ENCODE data around the gene PEDS1.
"Not testable (repeated sequence)": the region's sequence is repeated elsewhere in the genome, so short reads cannot be mapped to it uniquely, and the experiment has no call there.

Gene PEDS1

DNA sequence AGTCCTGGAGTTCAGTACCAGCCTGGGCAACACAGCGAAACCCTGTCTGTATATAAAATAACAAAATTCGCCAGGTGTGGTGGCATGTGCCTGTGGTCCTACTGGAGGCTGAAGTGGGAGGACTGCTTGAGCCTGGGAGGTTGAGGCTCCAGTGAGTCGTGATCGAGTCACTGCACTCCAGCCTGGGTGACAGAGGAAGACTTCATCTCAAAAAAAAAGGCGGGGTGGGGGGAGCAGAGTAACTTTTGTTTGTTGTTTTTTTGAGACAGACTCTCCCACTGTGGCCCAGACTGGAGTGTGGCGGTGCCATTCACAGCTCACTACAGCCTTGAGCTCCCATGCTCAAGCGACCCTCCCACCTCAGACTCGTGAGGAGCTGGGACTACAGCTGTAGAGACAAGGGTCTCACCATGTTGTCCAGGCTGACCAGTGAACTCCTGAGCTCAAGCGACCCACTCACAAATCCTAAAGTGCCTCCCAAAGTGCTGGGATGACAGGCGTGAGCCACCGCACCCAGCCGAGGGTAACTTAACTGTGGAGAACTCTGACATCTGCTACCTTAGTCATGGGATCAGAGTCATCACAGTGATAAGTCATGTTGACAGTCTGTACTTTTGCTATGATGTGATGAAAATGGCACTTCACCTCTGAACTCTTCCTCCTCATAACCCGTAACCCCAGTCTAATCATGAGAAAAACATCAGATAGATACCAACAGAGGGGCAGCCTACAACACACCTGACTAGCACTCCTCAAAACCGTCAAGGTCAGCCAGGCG lies 16.5 kb downstream of the PEDS1 start:
- no peak overlapping the region for H3K4me3 ChIP-seq (ENCODE audit: low read depth, low read length)
- TF ChIP-seq, protein P1, sequence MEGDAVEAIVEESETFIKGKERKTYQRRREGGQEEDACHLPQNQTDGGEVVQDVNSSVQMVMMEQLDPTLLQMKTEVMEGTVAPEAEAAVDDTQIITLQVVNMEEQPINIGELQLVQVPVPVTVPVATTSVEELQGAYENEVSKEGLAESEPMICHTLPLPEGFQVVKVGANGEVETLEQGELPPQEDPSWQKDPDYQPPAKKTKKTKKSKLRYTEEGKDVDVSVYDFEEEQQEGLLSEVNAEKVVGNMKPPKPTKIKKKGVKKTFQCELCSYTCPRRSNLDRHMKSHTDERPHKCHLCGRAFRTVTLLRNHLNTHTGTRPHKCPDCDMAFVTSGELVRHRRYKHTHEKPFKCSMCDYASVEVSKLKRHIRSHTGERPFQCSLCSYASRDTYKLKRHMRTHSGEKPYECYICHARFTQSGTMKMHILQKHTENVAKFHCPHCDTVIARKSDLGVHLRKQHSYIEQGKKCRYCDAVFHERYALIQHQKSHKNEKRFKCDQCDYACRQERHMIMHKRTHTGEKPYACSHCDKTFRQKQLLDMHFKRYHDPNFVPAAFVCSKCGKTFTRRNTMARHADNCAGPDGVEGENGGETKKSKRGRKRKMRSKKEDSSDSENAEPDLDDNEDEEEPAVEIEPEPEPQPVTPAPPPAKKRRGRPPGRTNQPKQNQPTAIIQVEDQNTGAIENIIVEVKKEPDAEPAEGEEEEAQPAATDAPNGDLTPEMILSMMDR (IDR thresholded peaks at IDR 0.05; ENCODE audit: low read depth, low read length): no peak

DNA sequence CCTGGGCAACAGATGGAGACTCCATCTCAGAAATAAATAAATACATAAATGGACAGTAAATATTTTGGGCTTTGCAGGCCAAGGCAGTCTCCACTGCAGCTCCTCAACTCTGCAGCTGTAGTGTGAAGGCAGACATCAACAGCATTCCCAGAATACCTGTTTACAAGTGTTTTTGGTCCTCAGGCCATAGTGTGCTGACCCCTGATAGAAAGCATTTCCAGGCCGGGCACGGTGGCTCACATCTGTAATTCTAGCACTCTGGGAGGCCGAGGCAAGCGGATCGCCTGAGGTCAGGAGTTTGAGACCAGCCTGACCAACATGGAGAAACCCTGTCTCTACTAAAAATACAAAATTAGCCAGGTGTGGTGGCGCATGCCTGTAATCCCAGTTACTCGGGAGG lies 18.4 kb downstream of the PEDS1 start:
- not testable (repeated sequence) for H3K4me3 ChIP-seq (ENCODE audit: low read depth, low read length)

DNA sequence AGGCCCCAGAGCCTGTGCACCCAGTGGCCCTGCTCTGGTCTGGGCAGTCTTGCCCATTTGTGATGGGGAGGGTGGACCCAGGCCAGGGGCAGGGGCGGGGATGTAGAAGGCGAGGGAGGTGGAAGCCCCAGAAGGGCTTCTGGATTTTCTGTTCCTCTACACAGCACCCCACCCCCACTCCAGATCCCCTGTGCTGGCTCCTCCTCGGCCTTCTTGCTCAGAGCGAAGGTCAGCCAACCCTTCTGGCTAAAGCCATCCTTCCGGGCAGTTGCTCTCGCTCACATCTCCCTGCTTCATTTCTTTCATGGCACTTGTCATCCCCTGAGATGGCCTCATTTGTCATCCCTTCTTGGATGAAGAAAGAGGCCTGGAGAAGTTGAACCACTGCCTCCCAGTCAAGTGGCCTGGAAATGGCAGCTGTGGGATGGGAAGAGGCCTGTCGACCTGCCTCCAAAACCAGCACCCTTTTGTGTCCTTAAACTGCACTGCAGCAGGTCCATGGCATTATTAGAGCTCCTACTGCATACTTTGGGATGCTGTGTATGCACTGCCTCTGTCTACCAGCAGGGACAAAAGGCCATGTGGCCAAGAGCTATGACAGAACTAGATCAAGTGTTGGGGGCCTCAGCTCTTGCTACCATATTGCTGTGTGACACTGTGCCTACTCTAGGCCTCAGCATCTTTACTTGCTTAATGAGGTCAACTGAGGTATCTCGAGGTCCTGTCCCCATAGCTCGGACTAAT lies 19.9 kb downstream of the PEDS1 start:
- TF ChIP-seq, protein P1 (IDR thresholded peaks at IDR 0.05; ENCODE audit: low read depth, low read length): no peak
- no peak overlapping the region for H3K4me3 ChIP-seq (ENCODE audit: low read depth, low read length)

DNA sequence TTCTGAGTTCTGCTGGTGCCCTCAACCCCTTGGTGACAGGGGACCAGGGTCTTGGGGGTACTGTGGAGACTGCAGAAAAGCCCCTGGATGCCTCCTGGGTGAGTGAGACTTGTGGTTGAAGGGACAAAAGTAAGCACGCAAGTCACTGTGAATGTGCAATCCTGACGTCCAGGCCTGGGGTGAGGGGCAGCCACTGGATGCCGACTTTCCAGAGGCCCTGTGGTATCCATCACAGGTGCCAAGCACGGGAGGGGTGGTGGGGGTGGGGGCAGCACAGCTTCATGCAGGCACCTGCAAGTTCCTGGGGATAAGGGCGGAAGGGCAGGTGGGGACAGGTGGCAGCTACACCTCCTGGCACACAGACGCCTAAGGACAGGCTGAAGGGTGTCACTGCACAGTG lies 20.5 kb downstream of the PEDS1 start:
- TF ChIP-seq, protein P1 (IDR thresholded peaks at IDR 0.05; ENCODE audit: low read depth, low read length): no peak
- H3K4me3 ChIP-seq (ENCODE audit: low read depth, low read length): no peak overlapping the region

DNA sequence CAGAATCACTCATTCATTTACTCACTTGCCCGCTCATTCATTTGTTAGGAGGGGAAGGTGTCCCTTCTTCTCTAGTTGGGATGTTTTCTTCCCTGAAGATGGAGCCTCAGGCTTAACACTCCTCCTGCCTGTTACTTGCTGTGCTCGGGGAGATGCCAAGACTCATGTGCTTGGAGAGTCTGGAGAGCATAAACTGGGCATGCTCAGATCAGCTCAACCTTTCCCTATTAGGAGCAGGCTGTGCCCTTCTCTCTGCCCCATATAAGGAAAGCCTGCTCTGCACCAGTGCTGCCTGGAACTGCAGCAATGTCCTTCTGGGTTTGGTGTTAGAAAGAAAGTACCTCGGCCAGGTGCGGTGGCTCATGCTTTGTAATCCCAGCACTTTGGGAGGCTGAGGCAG lies 22.5 kb downstream of the PEDS1 start:
- no peak overlapping the region for H3K4me3 ChIP-seq (ENCODE audit: low read depth, low read length)
- TF ChIP-seq, protein P1 (IDR thresholded peaks at IDR 0.05; ENCODE audit: low read depth, low read length): no peak

DNA sequence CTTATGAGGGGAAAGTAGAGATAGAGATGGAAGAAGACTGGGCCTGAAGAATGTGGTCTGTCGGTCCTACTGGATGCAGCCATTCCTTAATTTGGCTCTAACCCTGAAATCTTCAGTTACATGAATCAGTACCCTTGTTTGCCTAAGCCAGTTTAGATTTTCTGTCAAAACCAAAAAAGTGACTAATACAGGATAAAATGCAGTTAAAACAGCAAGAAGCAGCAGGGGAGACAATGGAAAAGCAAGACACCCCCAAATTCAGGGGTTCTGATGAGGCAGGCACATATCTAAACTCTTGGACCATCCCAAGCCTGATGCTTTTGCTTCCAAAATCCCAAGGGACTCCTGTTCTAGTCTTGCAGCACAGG lies 23.2 kb downstream of the PEDS1 start:
- H3K4me3 ChIP-seq (ENCODE audit: low read depth, low read length): no peak overlapping the region
- TF ChIP-seq, protein P1 (IDR thresholded peaks at IDR 0.05; ENCODE audit: low read depth, low read length): no peak

DNA sequence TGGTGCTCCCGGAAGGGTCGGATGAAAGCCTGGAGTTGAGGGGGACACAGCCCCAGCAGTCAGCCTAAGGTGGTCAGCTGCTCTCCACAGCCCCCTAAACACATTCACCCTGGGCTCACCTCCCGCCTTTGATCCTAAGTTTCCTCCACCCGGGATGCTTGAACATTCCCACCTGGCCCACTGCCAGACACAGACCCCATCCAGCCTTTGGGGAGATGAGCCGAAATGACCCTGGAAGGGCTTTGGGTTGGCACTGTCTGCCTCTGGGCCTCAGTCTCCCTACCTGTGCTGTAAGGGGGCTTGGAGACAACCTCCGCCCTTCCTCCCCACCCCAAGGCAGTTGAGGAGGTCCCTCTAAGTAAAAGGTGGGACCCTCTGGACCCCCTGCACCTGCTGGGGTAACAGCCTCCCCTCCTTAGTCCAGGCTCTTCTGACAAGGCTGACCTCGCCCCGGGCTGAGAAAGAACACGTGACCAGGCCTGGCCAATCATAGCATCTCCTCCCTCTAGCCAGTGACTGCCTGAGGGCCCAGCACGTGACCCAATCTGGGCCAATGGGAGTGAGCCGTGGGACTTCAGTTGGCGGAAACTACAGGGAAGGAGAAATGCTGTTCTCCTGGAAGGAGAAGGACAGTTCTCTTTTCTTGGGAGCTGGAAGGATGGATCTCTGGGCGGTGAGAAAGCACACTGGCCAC lies 23.7 kb downstream of the PEDS1 start:
- H3K4me3 ChIP-seq (ENCODE audit: low read depth, low read length): no peak overlapping the region
- TF ChIP-seq, protein P1 (IDR thresholded peaks at IDR 0.05; ENCODE audit: low read depth, low read length): no peak

Measured in WI38 (cell line).